Measurements from ENCODE around the gene PANX3. TPM values are rescaled to one million over a fixed set of nuclear protein-coding genes. Genes with fewer than 3 reads are reported as not detected.

The PANX3 gene
- total and polyA plus RNA-seq, 9 of the 15 experiments (the other 6 are each of a cell fraction or from before 2014, with no cell fraction given): 0.09 to 0.69 (median 0.39) TPM

- in situ Hi-C loops (cut with MboI): no loop called here
- TF ChIP-seq ZNF395 (CRISPR knock-in tag; IDR thresholded peaks at IDR 0.05) (peak; percentile 64; the same call in 1 of the 2 replicates), GTF2B (IDR thresholded peaks at IDR 0.05; ENCODE audit: extremely low read depth, insufficient read length) (no peak), ZNF780A (CRISPR knock-in tag; IDR thresholded peaks at IDR 0.05) (no peak), ZNF584 (CRISPR knock-in tag; IDR thresholded peaks at IDR 0.05; ENCODE audit: low read depth) (peak; percentile 52; the same call in 1 of the 2 replicates), ZNF175 (CRISPR knock-in tag; IDR thresholded peaks at IDR 0.05; ENCODE audit: low read depth) (peak; percentile 76), ZNF740 (CRISPR knock-in tag; IDR thresholded peaks at IDR 0.05) (no peak), ZNF740 (tag; IDR thresholded peaks at IDR 0.05) (0 out of 4 replicates have a peak, but pooled peaks of 1 of the 2 experiments have one; percentile 51), PKNOX1 (IDR thresholded peaks at IDR 0.05) (no peak), PTTG1 (tag; IDR thresholded peaks at IDR 0.05; ENCODE audit: low read depth) (peak; percentile 51; the same call in 1 of the 2 replicates), ZNF197 (CRISPR knock-in tag; IDR thresholded peaks at IDR 0.05; ENCODE audit: low read depth) (0 out of 2 replicates have a peak, but pooled peaks have one; percentile 27), NRF1 (conservative IDR thresholded peaks at IDR 0.05 in 1 of 2, IDR thresholded peaks at IDR 0.05 in 1 of 2) (0 out of 4 replicates have a peak, but pooled peaks of 1 of the 2 experiments have one; percentile 8), BRD4 (IDR thresholded peaks at IDR 0.05) (peak; percentile 45; the same call in 1 of the 2 replicates), ZNF589 (CRISPR knock-in tag; IDR thresholded peaks at IDR 0.05; ENCODE audit: low read depth) (0 out of 2 replicates have a peak, but pooled peaks have one; percentile 25), NFXL1 (CRISPR knock-in tag; IDR thresholded peaks at IDR 0.05) (0 out of 2 replicates have a peak, but pooled peaks have one; percentile 6)
Observed at GRCh38 chr11:124643042-124643604, 31.9 kb downstream of the PANX3 start.

More at GRCh38 chr11:124643042-124643604, 31.9 kb downstream of the PANX3 start:
- no TSS peak for BruUV-seq (replicated peaks)
- no peaks in the 10 kb centered on the region for H3K36me3 ChIP-seq (ENCODE audit: control insufficient read depth, insufficient read depth, low read length)
- H3K79me2 ChIP-seq (ENCODE audit: control insufficient read depth, insufficient read depth, low read length): no peaks in the 10 kb centered on the region
- intact Hi-C loops (cut with micrococcal nuclease): loop anchor here (1.0 to 5.0 kb wide), 2 partner anchors 21 to 226 kb away; partner anchors contain the start of gene TBRG1
- FAIRE-seq (no peak), ATAC-seq (no peak), DNase-seq (ENCODE audit: extremely low read depth in 1 of 4, low spot score in 3 of 4) (no peak)
- H3K4me1 ChIP-seq (replicated peaks in 1 of 2; ENCODE audit: control insufficient read depth in 2 of 2, insufficient read depth in 2 of 2, low read length in 2 of 2): peaks cover 0 to 35% of the 10 kb centered on the region in 2 experiments; a peak in 4 of 5 replicates
- WGBS (ENCODE audit: insufficient coverage, low coverage, missing lambda C conversion rate): 51% methylated on average over 10 of the region's 10 CpGs
- H3K27me3 ChIP-seq (ENCODE audit: control insufficient read depth in 2 of 2, insufficient read depth in 2 of 2, low read length in 2 of 2): no peaks in the 10 kb centered on the region
- peak overlapping the region; percentile 81; the same call in 2 of the 3 replicates for H3K27ac ChIP-seq (ENCODE audit: extremely low read depth, low read depth, low read length)
- ChIA-PET CTCF (ENCODE audit: low intra/inter-chr PET ratio) (interaction anchor here (0.9 to 2.5 kb wide), 5 partner anchors 151 to 228 kb away, joined by 3 to 35 read pairs (median 5); no protein-coding TSS in a partner anchor), POLR2A (interaction anchor here (0.6 to 1.4 kb wide), 8 partner anchors 12 to 472 kb away, joined by 3 to 4 read pairs (median 3); partner anchors contain the start of gene SPA17)
- H3K4me2 ChIP-seq (ENCODE audit: insufficient read depth, low read length): peak overlapping the region; percentile 58; the same call in 1 of the 2 replicates
- peaks cover 8% of the 10 kb centered on the region; the same call in 1 of the 2 replicates for H3K9me3 ChIP-seq (replicated peaks; ENCODE audit: control insufficient read depth, insufficient read depth, low read depth, low read length)
- no peak overlapping the region for H3K4me3 ChIP-seq
- H2AFZ ChIP-seq (ENCODE audit: low read depth, low read length): peak overlapping the region; percentile 96
- no peaks in the 10 kb centered on the region for H3K9me1 ChIP-seq (ENCODE audit: control insufficient read depth, insufficient read depth, low read length)
- H3K9ac ChIP-seq (ENCODE audit: insufficient read depth in 1 of 2, low read depth in 2 of 2, low read length in 2 of 2): peak overlapping the region in 1 of 2 experiments; percentile 15; a peak in 2 of 4 replicates
- H4K20me1 ChIP-seq (replicated peaks; ENCODE audit: control insufficient read depth, insufficient read depth, low read length): no peaks in the 10 kb centered on the region

Data from K562 (cell line).